GM21447 (cell line): ENCODE data around the gene FHIT.

ENCODE experiments used
- ATAC-seq: cut with Tn5 transposase; IDR thresholded peaks from one replicate; pipeline ENCODE4 v1.9.1; 2021; ENCODE audit not compliant: unreplicated experiment

FHIT gene

DNA sequence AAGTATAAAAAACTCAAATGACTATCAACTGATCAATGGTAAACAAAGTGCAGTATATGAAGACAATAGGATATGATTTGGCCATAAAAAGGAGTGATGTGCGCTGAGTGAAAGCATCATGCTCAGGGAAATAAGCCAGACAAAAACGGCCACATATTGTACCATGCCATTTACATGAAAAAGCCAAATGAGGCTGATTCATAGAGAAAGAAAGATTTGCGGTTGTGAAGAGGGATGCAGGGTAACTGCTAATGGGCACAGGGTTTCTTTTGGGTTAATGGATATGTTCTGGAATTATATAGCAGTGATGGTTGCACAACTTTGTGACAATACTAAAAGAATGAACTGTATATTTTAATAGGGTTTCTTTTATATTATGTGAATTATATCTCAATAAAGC is 1324.2 kb downstream of the FHIT start:
- ATAC-seq, result no peak

DNA sequence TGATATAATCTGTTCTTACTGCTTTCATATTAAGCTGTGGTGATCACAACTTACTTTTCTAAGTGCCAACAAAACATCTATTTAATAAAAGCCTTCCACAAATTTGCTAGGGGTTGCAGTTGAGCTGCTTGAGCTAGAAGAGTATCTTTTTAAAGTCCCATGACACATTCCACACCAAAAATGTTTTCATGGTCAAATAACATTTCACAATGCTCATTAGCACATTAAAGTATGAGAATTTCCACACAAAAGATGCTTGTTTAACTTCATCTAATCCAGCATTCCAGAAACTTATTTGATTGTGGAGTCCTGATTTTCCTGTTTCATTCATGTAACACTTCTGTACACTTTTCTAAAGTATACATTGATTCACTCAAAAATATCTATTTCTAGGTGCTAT is 1325.3 kb downstream of the FHIT start:
- ATAC-seq, result no peak

DNA sequence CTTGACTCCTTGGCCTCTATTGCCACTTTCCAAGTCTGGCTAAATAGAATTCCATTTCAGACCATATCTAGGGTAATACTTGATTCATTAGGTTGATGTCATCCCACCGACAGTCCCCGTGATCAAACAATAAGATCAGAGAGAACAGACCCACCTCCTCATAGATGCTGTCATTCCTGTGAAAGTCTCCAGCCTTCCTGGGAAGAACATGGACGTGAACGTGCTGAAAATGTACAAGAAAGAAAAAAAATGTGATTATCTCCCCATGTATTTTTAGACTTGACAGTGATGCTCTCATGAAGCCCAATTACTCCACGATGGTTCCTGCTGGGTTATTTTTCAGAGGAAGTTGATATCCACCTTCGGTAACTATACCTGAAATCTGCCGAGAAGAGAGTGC is 1329.1 kb downstream of the FHIT start:
- ATAC-seq, result no peak

DNA sequence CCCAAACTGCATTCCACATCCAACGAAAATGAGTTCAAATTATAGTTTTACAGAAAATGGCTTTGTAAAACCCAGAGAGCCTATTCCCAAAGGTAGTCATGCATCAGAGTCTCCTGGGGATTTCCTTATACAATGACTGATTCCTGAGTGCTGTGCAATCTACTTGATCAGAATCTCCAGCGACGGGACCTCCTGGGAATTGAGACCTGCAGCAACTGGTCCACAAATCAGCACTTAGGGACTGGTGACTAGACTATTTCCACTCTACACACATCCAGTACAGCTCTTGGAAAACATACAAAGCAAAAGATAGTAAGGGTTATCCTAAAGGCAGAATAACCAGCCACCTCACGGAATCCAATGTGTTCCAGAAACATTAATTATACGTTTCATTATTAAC is 1330.4 kb downstream of the FHIT start:
- no peak for ATAC-seq

DNA sequence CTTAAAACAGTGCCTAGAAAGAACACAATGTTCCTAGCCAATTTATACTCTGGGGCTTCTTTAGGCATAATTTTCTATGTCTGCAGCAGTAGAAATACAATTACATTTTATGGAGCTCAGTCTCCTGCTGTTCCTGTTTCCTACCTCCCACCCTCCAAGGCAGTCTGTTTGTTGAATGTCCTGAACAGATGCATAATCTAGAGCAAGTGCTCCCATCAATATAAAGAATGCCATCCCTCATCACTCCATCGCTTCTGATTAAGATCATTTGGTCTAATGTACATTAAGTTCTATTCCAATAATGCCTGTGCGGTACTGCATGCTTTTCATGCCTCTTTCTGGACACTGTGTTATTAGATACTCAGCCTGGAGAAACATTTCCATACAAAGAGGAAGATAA is 1331.7 kb downstream of the FHIT start:
- ATAC-seq, result no peak

DNA sequence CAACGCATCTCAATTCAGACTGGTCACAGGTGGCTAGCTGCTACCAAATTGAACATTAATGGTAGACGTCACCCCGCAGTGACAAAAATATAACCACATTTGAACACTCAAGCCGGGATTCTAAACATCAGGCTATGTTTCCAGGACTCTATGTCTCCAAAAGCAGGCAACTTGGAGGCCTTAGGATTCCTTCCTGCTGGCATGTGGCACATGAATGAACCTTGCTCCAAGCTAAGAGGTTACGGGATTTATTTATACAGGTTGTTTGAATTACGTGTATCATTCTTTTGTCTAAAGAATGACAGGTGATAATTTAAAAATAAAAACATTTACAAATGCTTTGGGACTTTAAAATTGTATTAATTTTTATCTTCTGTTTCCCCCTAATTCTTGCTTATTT is 1337.0 kb downstream of the FHIT start:
- no peak for ATAC-seq

DNA sequence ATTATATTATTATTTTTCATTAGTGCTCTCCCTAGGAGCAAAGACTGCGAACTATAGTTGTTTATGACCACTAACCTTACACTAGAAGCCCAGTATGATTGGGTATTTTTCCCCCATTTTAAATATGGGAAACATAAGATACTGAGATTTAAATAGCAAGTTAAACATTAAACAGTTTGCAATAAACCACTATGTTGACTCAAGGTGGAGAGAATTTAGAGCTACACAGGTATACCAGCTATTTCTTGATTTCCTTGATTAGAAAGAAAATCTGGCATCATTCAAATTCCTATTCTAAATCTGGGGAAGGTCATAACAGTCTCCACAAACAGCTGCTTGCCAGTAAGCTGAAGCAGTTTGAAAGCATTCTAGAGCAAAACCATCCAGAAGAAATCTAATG is 1337.6 kb downstream of the FHIT start:
- ATAC-seq, result no peak

DNA sequence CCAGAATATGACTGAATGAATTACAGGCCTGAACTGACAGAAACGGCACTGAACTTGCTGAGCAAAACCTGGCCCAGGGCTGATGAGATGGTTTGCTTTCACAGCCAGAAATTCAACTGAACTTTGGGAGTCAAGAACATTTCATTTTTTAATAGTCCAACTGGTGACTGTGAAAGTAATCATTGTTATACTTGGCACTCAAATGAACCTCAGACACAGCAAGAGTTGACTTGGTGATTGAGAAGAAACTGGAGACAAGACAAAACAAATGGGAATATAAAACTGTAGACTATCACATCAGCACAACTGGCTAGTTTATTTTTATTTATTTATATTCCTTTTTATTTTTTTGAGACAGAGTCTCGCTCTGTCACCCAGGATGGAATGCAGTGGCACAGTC is 1342.6 kb downstream of the FHIT start:
- ATAC-seq, result no peak

DNA sequence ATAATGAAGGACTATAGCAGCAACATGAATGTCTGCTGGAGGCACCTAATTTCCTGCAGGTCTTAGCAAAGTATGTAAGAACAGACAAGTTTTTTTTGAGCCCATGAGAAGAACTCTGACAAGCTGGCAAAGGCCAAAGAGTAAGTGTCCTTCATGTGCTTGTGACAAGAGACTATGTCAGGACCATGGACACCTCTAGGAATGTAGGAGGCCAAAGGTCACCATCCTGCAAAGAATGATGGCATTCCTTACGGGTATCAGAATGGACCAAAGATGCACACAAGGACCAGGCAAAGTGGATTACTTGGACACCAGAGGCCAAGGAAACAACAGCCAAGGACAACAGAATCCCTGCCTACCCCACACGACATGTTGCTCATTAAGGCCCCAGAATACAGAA is 1343.0 kb downstream of the FHIT start:
- ATAC-seq, result no peak

DNA sequence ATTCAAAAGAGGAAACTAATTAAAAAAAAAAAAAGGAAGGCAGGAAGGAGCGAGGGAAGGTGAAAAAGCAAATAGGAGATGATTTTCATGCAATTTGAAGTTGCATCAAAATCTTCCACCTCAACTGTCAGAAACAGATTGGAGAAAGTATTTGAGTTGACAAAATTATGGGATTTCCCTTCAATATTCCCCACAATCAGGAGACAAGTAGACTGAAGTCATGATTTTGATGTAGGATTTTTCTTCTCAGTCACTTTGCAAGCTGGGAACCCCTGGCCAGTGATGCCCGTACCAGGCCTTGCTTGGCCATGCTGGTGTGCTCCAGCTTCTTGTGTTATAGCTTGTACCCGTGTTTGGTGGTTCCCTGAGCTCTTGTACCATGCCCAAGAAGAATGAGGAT is 1347.0 kb downstream of the FHIT start:
- ATAC-seq, result no peak

DNA sequence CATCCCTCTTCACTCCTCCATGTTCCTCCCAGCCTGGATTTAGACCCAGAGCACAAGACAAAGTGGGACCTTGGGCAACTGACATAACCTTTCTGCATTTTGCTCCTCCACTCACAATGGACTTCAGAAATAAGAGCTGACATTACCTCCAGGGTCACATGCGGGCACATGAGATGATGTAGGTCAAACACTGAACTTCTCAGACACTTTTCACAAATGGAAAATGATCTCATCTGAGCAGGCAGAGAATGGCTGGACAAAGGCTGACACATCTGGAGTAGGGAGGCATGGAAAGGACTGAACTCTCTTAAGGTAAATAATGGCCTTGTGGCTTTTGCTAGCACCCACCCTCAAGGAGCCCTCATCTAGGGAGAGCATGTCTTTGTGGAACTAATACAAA is 1352.2 kb downstream of the FHIT start:
- no peak for ATAC-seq

DNA sequence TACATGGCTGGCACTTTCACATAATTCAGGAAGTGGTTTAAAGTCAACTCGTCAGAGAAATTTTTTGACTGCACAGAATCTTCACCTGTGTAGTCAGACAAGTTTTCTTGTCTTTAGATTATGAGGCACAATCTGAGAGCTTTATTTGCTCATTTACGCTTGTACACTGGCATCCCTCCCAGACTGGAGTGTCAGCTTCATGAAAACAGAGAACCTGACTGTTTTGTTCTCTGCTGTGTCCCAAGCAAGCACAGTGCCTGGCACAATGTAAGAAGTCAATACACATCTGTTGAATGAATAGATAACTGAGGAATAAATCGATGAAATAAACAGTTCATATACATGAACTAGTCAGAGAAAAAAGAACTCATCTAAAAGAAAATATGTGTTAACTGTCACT is 1355.3 kb downstream of the FHIT start:
- no peak for ATAC-seq

DNA sequence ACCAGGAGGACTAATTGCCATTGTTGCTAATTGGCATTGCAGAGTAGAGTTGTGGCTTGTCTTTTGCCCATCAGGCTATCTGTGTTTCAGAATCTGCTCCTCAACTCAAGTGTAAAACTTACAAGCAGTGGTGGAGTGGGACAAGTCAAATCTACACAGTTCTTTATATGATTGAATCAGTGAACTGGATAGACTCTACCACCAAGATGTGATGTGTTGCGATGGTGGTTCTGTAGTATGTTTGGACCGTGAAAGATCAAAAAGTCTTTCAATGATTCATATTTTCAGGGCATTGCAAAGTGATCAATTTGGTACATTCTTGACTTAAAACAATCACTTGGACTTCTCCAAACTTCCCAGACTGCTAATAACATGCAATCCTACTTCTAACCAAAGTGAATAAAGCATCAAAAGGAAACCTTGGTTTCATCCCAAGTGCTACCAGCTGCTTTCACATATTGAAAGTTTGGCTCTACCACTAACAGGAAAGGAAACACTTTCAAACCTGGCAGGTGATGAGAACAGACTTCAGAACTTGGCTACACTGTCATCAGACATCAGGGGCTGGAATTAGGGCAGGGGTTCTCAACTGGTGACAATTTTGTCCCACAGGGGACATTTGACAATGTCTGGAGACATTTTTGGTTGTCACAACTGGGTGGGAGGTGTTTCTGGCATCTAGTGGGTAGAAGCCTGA is 1356.7 kb downstream of the FHIT start:
- ATAC-seq, result no peak

DNA sequence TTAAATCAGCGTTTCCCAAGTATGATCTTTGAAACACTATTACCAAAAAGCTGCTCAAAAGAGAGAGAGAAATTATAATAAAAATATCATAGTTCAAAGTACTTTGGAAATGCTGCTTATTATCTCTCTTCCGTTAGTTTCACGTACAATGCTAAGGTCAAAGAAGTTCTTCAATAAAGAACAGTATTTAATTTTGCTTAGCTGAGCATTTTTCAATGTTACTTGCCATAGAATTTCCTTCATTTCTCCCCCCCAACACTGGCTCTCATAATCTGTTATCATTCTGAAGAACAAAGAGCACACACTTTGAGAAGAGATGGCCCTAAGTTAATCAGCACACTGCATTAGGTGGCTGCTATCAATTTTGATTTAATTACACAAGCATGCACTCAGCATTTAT is 1360.6 kb downstream of the FHIT start:
- ATAC-seq, result no peak

DNA sequence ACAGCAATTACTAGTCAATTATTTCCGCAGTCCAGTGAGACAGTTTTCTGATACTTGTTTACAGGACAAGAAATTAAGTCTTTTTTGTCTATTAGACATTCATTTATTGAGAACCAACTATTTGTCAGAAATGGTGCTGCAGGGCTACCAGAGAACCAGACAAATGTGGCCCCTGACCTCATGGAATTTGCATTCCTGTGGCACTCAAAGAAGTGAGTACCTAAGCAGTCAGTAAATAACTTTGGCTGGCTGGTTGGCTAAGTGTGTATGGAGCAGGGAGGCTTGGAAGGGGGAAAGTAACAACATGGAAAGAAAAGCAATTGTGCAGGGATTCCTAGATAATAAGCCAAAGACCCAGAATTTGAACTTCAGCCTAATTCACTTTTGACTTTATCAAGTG is 1364.5 kb downstream of the FHIT start:
- ATAC-seq, result no peak

DNA sequence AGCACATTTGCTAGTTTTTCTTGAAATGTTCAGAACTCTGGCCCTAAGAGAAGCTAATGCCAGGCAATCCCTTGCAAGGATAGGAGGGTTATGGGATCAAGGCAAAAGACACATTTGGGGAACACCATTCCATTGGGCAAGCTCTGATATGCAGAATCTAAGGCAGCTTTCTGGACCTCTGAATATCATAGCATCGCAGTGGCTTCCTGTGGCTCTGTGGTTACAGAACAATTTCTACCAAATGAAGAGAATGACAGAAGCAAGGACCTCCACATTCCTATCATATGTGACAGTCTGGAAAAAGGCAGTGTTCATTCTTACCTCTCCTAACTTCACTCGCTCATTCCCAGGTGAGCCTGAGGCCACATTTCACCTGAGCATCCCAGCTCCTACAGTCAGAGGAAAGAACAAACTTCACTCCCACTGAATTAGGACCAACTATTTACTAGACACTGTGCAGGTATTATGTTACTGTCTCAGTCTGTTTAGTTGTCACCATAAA is 1365.3 kb downstream of the FHIT start:
- no peak for ATAC-seq

DNA sequence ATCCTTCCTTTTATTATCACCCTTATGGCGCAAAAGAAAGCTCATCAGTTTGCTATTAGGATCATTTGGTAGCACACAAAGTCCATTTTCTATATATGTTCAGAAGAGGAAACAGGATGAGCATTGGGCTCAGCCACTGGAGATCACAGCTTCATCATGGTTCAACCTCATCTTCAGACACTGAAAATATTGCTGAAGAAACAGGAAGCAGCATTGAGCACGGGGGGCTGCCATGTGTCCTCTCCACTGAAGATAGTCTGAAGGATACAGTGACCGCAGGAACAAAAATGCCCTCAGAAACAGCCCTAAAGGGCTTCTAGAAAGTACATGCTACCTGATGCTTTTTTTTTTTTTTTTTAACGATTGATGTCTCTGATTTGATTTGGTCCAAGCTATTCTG is 1366.2 kb downstream of the FHIT start:
- ATAC-seq, result no peak

DNA sequence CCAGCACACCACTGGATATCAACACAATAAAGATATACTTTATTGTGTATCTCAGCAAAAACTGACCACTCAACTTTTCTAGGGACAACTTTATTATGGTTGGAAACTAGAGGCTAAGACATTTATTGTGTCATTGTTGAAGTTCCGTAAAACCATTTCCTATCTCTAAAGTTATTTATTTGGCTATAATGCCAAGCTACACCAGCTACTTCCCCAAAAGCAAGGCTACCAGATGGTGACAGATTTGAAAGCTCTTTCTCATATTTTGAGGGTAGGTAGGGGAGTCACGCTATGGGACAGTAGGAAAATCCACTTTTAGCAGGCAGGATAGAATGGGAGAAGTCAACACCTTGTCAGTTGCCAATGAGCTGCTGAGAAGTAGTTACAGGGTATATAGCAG is 1366.8 kb downstream of the FHIT start:
- ATAC-seq, result no peak

DNA sequence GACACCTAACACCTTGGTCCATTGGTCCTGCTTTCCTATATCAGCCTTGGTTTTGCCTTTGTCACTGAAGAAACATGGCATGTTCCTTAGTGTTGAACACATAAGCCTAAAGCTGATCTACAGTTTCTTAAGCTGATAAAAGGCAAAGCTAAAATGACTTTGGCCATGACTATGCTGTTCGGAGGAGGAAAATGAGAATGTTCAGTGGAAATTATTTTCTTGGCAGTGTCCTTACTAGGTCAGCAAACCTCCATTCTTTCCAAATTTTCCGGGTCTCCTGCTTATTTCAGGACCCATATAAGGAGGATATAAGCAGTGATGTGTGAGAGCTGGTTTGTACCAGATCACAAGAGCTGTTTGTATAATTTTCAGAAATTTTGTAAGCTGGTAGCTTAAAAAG is 1368.5 kb downstream of the FHIT start:
- no peak for ATAC-seq

DNA sequence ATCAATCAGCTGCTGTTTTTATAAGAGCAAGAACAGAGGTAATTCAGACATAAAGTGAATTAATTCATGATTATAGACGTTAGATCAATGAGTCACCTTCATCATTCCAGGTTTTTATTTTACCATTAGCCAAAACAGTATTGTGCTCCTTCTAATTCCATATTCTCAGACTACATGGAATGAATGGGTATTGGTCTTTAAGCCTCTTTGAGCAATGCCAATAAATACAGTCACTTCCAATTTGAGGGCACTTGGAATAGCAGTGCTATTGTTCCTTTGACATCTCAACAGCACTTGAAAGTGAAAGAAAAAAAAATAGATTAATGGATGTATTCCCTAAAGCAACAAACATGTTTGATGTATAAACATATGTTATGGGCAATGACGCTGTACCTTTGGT is 1370.5 kb downstream of the FHIT start:
- ATAC-seq, result no peak

DNA sequence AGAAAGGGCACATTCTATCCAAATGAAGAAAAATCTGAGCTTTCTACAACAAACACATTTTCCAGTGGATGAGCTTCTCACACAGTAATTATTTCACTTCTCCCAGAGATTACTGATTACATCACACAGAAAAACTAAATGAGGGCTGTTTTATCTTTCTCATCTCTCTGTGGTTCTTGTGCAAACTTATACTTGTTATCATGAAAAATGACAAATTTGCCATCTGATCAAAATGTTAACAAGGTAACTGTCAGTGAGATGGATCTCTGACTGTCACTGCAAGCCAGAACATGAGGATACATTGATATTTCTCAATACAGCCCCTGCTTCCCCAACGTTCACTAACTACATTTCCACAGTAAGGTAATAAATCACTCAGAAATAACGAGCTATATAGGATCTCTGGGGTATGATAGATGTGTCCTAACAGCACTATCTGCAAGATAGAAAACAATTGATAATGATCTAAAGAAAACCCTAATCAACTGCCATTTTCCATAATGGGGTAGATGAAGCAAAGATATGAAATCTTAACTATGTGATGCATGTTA is 1372.1 kb downstream of the FHIT start:
- ATAC-seq, result no peak

DNA sequence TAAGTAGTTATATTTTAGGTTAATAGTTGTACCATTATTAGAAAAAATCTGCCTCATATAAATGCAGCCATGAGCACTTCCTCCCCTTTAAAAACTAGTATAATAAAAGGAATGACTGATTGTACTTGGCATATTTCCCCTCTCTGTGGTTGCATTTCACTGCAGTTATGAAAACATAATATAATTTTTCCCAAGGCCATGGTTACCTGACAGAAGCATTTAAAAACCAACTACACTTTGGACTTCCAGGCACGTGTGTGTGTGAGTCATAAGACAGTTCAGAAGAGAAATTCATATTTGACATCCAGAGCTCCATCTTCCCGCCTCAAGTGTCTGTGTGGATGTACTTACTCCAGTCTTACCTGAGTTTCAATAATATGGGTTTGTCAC is 1373.2 kb downstream of the FHIT start:
- no peak for ATAC-seq
